GM19467 (cell line): ENCODE measurements around the gene ATP2B2.

Experiments
- ATAC-seq: cut with Tn5 transposase; IDR thresholded peaks from one replicate; pipeline ENCODE4 v1.9.1; 2021; ENCODE audit warnings: mild to moderate bottlenecking, moderate library complexity; ENCODE audit not compliant: unreplicated experiment

ATP2B2 gene

GRCh38 chr3:10350324-10350985 lies 154.9 kb downstream of the ATP2B2 start:
- no peak for ATAC-seq

DNA sequence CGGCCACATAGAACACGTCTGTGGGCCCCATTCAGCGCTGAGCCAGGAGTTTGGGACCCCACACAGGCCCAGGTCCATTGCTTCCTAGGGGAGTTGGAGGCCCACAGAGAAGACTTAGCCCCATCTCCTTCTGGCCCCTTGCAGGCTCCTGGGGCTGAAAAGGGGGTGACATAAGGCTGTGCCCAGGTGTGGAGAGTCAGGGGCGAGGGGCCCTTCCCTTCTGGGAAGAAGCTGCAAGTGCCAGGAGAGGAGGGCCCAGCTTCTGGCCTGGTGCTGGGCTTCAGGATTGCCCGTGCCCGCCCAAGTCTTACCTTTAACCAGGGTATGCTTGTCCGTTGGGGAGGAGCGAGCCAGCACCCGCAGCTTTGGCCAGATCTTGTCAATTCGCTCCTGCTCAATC lies 155.6 kb downstream of the ATP2B2 start:
- ATAC-seq: no peak

DNA sequence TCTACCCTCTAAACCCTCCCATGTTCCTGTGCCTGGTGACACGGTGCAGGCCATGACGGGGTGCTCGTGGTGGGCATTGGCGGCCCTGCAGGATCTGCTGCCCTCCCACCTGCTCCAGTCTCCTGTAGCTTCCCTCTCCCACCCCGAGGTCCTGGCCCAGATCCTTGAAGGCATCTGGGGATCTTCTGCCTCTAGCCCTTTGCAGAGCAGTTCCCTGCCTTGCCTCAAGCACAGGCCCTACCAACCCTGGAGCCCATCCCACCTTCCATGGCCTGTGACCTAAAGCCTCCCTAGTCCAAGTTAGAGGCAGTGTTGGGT lies 157.0 kb downstream of the ATP2B2 start:
- no peak for ATAC-seq

DNA sequence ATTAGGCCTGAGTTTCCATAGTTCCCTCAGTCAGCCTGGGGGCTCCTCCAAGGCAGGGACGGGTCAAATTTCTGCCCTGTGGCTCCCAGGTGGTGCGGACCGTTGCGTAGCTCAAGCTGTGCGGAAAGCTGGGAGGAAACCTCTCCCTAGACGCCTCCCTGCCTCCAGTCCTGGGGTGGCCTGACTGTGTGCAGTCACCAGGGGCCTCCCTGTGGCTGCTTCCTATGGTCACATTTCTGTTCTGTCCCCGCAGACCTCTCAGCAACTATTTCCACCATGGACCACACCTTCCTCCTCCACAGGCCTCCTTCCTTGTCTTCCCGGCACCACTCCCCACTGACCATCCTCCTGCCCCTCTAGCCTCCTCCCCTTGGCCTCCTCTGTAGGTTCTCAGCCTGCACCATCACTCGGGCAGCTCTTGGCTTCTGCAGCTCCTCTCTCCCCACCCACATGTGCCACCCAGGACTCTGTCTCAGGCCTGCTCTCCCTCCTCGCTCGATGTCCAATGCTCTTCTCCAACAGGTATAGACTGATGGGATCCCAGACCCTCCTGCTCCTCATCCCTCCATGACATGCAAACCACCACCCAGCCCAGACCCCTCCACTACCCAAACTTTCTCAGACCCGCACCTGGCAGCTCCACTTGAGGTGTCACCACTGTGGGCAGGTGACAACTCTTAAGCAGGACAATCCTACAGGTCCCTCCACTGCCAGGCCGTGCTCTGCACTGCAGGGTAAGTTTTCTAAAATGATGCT lies 157.6 kb downstream of the ATP2B2 start:
- ATAC-seq: no peak

- ATAC-seq: no peak
These were observed 159.5 kb downstream of the ATP2B2 start for GRCh38 chr3:10345911-10346310.

DNA sequence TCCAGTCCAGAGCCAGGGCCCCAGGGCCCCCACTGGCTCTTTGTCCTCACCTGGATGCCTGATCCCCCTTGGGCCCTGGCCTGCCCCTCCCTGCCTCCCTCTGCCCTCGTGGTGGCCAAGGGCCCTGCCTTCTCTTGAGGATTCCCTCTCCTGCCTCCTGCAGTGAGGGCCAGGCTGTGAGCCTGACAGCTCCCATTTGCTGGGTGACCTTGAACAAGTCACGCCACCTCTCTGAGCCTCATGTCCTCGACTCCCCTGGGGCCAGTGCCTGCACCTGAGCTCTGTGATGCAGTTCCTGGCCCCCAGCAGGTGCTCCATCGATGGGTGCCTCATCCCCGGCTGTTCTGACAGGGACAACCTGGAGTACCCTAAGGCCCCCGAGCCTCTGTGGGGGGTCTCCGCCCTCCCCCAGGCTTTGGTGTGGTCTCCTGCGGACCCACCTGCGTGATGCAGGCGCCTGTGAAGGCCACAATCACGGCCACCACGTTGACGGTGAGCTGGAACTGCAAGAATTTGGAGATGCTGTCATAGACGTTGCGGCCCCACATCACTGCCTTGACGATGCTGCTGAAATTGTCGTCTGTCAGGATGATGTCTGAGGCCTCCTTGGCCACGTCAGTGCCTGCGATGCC lies 160.3 kb downstream of the ATP2B2 start:
- no peak for ATAC-seq

DNA sequence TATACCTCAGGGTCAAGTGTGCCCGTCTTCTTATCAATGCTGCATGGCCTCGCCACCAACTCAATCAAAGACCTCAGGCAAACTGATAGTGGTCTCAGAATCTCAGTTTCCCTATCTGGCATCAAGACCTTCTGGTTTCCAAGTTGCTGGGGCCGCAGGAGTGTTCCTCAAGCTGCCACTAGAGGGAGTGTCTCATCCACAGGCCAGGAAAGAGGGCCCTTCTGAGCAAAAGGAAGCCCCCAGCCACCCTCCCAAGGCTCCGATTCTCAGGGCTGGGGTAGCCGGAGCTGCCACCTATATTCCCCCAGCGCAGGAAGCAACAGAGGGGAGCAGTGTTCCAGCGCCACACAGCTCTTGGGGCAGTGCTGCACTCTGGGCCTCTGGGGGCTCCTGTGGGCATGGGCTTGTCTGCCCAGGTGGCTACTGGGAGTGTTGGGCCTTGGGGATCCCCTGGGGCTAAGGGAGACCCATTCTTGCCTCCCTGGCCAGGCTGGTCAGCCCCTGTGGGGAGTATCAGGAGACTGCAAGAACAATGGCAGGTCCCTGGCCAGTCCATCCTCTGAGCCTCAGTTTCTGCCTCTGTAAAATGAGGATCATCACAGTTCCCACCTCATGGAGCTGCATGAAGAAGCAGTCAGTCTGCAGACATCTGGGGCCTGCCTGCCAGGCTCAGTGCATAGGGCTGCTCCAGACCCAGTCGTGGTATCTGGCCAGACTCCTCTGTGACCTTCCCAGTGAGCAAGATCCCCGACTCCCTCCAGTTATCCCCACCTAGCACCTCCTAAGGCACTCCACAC lies 161.0 kb downstream of the ATP2B2 start:
- ATAC-seq: no peak

GRCh38 chr3:10343526-10343925 lies 161.9 kb downstream of the ATP2B2 start:
- no peak for ATAC-seq

DNA sequence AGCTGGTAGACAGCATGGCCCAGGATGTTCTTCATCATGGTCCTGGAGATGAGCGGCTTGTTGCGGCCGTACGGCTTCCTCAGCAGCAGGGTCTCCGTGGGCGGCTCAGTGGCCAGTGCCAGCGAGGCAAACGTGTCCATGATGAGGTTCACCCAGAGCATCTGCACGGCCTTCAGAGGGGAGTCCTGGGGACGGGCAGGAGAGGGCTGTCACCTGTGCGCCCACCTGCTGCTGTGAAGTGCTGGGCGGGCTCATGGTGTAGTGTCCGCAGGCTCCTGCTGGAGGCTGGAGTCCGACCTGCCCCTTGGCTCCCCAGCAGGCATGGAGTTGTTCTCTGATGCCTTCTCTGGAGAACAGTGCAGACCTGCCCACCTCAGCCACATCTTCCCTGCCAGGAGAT lies 162.6 kb downstream of the ATP2B2 start:
- ATAC-seq: no peak

DNA sequence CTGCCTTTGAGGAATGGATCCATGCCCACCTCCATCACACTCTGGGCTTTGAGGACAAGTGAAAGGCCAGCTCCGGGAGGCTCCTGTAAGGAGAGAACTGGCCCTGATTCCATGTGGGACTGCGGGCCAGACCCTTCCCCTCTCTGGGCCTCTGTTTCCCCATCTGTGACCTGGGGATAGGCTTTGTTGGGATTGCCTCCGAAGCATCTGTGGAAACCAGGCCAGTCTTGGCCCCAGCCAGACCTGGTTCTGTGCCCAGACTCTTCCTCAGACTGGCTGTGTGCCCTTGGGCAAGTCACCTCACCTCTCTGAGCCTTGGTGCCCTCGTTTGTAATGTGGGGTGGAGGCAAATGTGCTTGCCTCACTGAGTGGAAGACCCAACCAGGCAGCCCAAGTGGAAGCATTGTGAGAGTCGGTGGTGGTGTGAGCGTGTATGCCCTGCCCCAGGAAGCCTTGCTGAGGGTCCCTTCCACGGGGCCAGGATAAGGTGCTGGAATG lies 163.4 kb downstream of the ATP2B2 start:
- ATAC-seq: no peak

- no peak for ATAC-seq
These were observed 164.9 kb downstream of the ATP2B2 start for GRCh38 chr3:10340476-10340875.

GRCh38 chr3:10340046-10340445 lies 165.3 kb downstream of the ATP2B2 start:
- no peak for ATAC-seq

- ATAC-seq: no peak
These were observed 165.9 kb downstream of the ATP2B2 start for GRCh38 chr3:10339376-10339955.

- ATAC-seq: no peak
These were observed 166.6 kb downstream of the ATP2B2 start for GRCh38 chr3:10338591-10339353.

GRCh38 chr3:10338164-10338470 lies 167.3 kb downstream of the ATP2B2 start:
- ATAC-seq: no peak

DNA sequence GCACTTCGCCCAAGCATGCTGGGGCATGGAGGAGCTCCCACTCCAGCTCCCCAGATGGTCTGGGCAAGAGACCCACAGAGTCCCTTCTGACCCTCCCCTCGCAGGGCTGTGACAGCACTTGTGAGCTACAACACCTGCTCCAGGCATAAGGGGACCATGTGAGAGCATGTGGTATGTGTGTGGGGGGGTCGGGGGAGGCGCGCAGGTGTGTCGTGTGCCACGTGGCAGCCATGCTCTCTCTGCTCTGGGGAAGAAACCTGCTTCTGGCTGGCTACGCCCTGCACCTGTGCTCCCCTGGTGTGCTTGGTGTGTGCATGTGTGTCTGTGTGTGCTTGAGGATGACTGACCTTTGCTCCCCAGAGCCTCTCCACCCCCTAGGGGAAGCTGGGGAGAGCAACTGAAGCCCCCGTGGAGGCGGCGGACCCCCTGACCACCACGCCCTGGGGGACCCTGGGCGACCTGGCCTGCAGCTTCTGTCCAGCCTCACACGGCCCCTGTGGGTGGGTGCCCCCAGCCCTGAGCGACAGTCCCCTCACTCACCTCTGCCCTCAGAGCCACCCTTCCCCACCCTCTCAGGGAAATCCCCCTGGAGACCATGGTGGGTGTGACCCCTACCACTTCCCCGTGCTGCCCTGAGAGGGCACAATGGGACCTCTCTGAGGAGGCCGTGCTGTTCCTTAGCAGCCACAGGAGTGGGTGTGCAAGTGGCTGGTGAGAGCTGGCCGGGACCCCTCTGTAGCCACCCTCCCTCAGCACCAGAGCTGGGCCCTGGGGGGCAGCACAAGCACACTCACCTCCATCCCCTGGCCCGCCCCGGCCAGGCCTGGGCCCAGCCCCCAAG lies 167.8 kb downstream of the ATP2B2 start:
- no peak for ATAC-seq

DNA sequence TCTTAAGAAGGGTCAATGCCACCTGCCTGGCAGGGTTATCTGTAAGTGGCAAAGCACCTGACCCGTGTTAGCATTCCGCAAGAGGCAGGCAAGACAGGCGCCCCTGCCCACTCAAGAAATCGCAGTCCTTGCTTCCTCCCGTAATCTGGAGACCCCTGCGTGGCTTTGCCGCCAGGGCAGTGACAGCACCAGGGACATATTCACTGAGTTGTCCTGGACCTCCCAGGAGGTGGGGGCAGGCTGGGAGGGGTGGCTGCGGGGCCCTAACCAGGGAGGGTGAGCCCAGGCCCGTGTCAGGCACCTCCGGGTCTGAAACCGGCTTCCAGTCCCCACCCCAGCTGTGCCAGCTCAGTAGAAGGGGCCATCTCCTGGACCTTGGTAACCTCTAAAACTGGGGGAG lies 168.6 kb downstream of the ATP2B2 start:
- no peak for ATAC-seq

DNA sequence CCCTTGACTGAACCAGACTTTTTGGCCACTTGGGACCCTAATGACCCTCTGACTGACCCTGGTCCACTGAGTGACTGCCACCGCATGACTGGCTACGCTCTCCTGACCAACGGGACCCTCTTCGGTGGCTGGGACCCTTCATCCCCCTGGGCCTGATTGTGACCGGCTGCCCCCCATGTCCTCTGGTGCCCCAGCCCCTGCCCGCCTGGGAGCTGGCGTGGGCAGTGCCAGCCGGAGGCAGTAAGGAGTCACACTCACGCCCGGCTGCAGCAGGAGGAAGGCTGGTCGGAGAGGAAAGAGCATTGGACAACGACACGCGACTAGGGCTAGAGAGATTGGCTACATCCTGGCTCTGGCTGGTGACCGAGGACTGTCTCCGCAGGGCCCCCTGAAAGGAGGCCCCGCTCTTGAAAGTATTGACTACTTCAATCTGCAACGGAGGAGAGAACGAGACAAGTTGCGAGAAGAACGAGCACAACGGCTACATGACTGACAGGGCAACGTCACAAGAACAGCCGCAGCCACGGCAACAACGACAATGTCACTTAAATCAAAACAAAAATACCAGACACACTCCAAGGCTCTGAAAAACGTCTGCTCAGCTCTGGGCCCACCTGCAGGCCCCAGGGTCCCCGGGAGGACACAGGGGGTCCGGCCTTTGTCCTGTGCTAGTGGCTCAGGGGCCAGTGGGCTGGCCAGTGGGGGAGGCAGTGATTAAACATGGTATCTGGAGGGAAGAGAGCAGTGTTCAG lies 169.3 kb downstream of the ATP2B2 start:
- ATAC-seq: no peak
